GM12878 (cell line): ENCODE results near the gene NID1. TPM values are rescaled to one million over a fixed set of nuclear protein-coding genes. Genes with fewer than 3 reads are reported as not detected.
A peak's percentile ranks its signal among the peaks of the same experiment; 100 is the strongest.

Experiments
- ATF7 ChIP-seq: fragments of 450-650 bp; IDR thresholded peaks from 2 replicates; pipeline ENCODE4 v1.6.1; 2016; ENCODE audit warnings: low read depth, mild to moderate bottlenecking
- CBX3 ChIP-seq: fragments of 200-600 bp; sonication (generic); IDR thresholded peaks from 2 replicates; pipeline ENCODE4 v1.6.1; 2016; ENCODE audit warnings: low read depth, borderline replicate concordance
- CUX1 ChIP-seq: IDR thresholded peaks from 2 replicates; pipeline ENCODE4 v1.6.1; 2012; ENCODE audit warnings: improper control_type of control experiment, low read depth, low read length; ENCODE audit not compliant: insufficient replicate concordance
- E2F4 ChIP-seq: IDR thresholded peaks from 2 replicates; pipeline ENCODE4 v1.6.1; 2012; ENCODE audit warnings: low read depth, low read length, improper control_type of control experiment
- EED ChIP-seq: sonication (generic); IDR thresholded peaks from 2 replicates; pipeline ENCODE4 v1.6.1; 2016; ENCODE audit warnings: antibody characterized with exemption, low read depth
- EZH2 ChIP-seq: IDR thresholded peaks from 2 replicates; pipeline ENCODE4 v1.6.1; 2012; ENCODE audit warnings: low read depth, mild to moderate bottlenecking, control low read depth, inconsistent platforms, low read length, borderline replicate concordance; ENCODE audit not compliant: control insufficient read depth
- FOS ChIP-seq: IDR thresholded peaks from 3 replicates; pipeline ENCODE4 v1.6.1; 2011; ENCODE audit warnings: borderline replicate concordance; ENCODE audit not compliant: insufficient read length; ENCODE audit errors: extremely low read depth
- LARP7 ChIP-seq: fragments of 450-650 bp; IDR thresholded peaks from 2 replicates; pipeline ENCODE4 v1.6.1; 2017; ENCODE audit warnings: mild to moderate bottlenecking
- MAX ChIP-seq: IDR thresholded peaks from 2 replicates; pipeline ENCODE4 v1.6.1; 2012; ENCODE audit warnings: low read depth, low read length, improper control_type of control experiment
- NFXL1 ChIP-seq: fragments of 450-650 bp; IDR thresholded peaks from 2 replicates; pipeline ENCODE4 v1.6.1; 2017; ENCODE audit warnings: antibody characterized with exemption, mild to moderate bottlenecking, borderline replicate concordance
- NFYA ChIP-seq: IDR thresholded peaks from 2 replicates; pipeline ENCODE4 v1.6.1; 2011; ENCODE audit warnings: low read depth, mild to moderate bottlenecking, low read length, improper control_type of control experiment, borderline replicate concordance
- SIX5 ChIP-seq: IDR thresholded peaks from 2 replicates; pipeline ENCODE4 v1.6.1; 2011; ENCODE audit warnings: mild to moderate bottlenecking, low read depth, low read length, moderate library complexity; ENCODE audit not compliant: severe bottlenecking
- SMAD5 ChIP-seq: IDR thresholded peaks from 2 replicates; pipeline ENCODE4 v1.6.1; 2016; ENCODE audit warnings: antibody characterized with exemption, low read depth
- SMARCA5 ChIP-seq: fragments of 450-650 bp; IDR thresholded peaks from 2 replicates; pipeline ENCODE4 v1.6.1; 2017; ENCODE audit warnings: mild to moderate bottlenecking
- SPI1 ChIP-seq: IDR thresholded peaks from 2 replicates; pipeline ENCODE4 v1.6.1; 2011; ENCODE audit warnings: low read depth, mild to moderate bottlenecking, low read length, moderate library complexity, borderline replicate concordance; ENCODE audit not compliant: insufficient read depth
- USF1 ChIP-seq: IDR thresholded peaks from 2 replicates; pipeline ENCODE4 v1.6.1; 2011; ENCODE audit warnings: borderline replicate concordance, low read depth, mild to moderate bottlenecking, moderate library complexity, mixed read lengths, low read length; ENCODE audit not compliant: insufficient read depth; ENCODE audit errors: extremely low read length
- ZBTB33 ChIP-seq: fragments of 450-650 bp; IDR thresholded peaks from 2 replicates; pipeline ENCODE4 v1.6.1; 2017; ENCODE audit warnings: mild to moderate bottlenecking
- ZNF622 ChIP-seq: fragments of 450-650 bp; IDR thresholded peaks from 2 replicates; pipeline ENCODE4 v1.6.1; 2017; ENCODE audit warnings: mild to moderate bottlenecking, inconsistent platforms
- polyA plus RNA-seq, 11 experiments: library from polyadenylated mRNA; depleted of rRNA in 4 of 11; unstranded in 6 of 11; stranded (reverse) in 5 of 11; fragments of >200 nt; fragmentation: Nextera tagmentation in 4 of 11; fragmentation: Illumina TruSeq in 1 of 11; extraction: Ambion mirVana in 4 of 11; extraction: Trizol in 1 of 11; gene quantifications; 1 replicate in 1 of 11; 2 replicates in 10 of 11; pipeline versions ENCODE4 v1.2.1 to v1.2.3, GENCODE V29; 2011 to 2016; ENCODE audit warnings: inconsistent platforms in 2 of 11, missing spikeins in 2 of 11, low read depth in 1 of 11
- total RNA-seq, 4 experiments: library from RNA; depleted of rRNA in 3 of 4; stranded (reverse); fragments of >200 nt in 3 of 4; fragmentation: Illumina TruSeq in 1 of 4; extraction: Trizol in 1 of 4; gene quantifications; 2 replicates each; pipeline versions ENCODE4 v1.2.1 to v1.2.3, GENCODE V29; 2013 to 2021

NID1 gene
- total and polyA plus RNA-seq, 10 of the 15 experiments (the other 5 are each of a cell fraction or from before 2014, with no cell fraction given): 4.2 to 25.7 (median 11.3) TPM

GRCh38 chr1:235971571-235972310 is 93.1 kb downstream of the NID1 start (continued):
- TF ChIP-seq ZBTB33 (no peak), SIX5 (no peak), NFYA (no peak), CUX1 (no peak), FOS (no peak), SMARCA5 (0 out of 2 replicates have a peak, but pooled peaks have one; percentile 24), CBX3 (no peak), SMAD5 (no peak), ZNF622 (no peak), NFXL1 (no peak), SPI1 (peak; percentile 26; the same call in 1 of the 2 replicates), MAX (no peak), ATF7 (peak; percentile 17; the same call in 1 of the 2 replicates), LARP7 (0 out of 2 replicates have a peak, but pooled peaks have one; percentile 25), EZH2 (no peak), EED (peak; percentile 42; the same call in 1 of the 2 replicates), USF1 (no peak), E2F4 (peak; percentile 83)
